ENCODE measurements around the gene SMC1B.

The SMC1B gene

DNA sequence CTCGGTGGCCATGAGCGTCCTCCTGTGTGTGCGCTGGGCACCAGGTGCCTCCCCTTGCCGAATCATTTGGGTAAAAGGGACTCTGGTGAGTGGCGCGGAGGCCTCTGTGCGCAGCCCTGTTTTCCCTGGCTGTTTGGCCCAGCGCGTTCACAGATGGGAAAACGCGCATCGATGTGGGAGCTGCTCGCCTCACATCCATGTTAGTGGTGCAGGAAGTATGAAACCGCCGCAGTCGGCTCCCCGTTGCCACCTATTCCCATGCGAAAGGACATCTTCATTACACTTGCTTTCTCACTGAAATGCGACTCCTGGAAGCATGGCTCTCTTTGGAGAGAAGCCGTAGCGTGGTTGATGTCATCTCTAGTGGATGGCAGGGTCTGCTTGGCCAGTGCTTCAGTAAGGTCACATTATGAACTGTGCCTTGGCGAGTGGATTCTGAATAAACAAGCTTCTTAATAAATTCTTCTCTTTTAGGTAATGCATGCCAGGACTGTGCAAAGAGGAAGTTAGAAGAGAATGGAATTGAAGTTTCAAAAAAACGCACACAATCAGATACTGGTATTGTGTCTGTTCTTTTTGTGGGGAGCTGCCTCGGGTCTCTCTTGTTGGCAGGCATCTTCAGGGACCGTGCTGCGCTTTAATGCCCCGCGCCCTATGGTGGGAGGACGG lies 77.4 kb downstream of the SMC1B start:
- no peak for DNase-seq (ENCODE audit: low spot score)
- CTCF ChIA-PET, result interaction anchor here (0.6 kb wide), 1 partner anchor 77 kb away, joined by 5 read pairs; no protein-coding TSS in a partner anchor
- TF ChIP-seq CTCF (conservative IDR thresholded peaks at IDR 0.05; ENCODE audit: low read depth), result no peak
- POLR2A ChIA-PET (ENCODE audit: low non-redundant PET), result no interaction called here
- peak overlapping the region; percentile 92 for H3K27ac ChIP-seq

DNA sequence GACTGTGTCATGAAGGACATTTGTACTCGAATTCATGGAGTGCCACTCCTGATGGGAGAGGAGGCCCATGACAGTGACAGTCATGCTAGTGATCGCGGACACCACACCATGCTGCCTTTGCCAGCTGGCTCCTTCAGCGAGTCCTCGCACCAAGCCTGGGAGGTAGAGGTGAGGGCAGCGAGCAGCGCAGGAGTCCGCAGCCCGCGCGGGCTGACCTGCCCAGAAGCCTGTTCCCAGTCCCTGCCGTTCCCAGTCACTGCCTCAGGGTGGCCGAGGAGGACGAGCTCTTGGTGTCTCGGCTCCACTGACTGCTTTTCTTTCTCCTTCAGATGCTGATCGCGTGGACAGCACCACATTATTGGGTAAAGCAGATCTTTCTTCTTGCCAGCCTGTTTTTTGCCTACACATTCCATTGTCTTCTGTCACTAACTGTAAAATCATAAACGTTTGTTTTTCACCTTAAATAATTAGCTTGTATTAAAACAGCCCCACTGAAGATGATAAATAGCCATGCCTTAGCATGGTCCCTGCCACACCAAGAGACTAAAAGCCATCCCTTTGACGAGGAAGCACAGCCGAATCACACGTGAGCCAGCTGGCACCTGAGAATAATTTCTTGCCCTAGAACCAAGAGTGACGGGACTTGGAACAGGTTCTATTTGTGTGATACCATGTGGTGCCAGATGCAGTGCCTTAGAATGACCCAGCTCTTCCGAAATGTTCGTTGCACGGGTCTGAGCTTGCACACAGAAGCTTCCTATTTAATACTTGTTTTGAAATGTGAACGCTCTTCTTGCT lies 78.2 kb downstream of the SMC1B start:
- 0 out of 2 replicates have a peak, but pooled peaks have one; percentile 14 for TF ChIP-seq CTCF (conservative IDR thresholded peaks at IDR 0.05; ENCODE audit: low read depth)
- H3K27ac ChIP-seq, result peak overlapping the region; percentile 92
- DNase-seq (ENCODE audit: low spot score), result no peak
- ChIA-PET CTCF (interaction anchor here (0.6 kb wide), 1 partner anchor 77 kb away, joined by 5 read pairs; no protein-coding TSS in a partner anchor), POLR2A (ENCODE audit: low non-redundant PET) (no interaction called here)

GRCh38 chr22:45334528-45334927 lies 78.9 kb downstream of the SMC1B start:
- no peak for DNase-seq (ENCODE audit: low spot score)
- no peak for TF ChIP-seq CTCF (conservative IDR thresholded peaks at IDR 0.05; ENCODE audit: low read depth)

GRCh38 chr22:45334068-45334467 lies 79.3 kb downstream of the SMC1B start:
- POLR2A ChIA-PET (ENCODE audit: low non-redundant PET), result no interaction called here
- peak overlapping the region; percentile 92 for H3K27ac ChIP-seq
- CTCF ChIA-PET, result no interaction called here
- TF ChIP-seq CTCF (conservative IDR thresholded peaks at IDR 0.05; ENCODE audit: low read depth), result no peak
- peak; percentile 48 for DNase-seq (ENCODE audit: low spot score)

More at GRCh38 chr22:45334528-45334927, 78.9 kb downstream of the SMC1B start:
- ChIA-PET CTCF (no interaction called here), POLR2A (ENCODE audit: low non-redundant PET) (no interaction called here)
- H3K27ac ChIP-seq, result peak overlapping the region; percentile 92

DNA sequence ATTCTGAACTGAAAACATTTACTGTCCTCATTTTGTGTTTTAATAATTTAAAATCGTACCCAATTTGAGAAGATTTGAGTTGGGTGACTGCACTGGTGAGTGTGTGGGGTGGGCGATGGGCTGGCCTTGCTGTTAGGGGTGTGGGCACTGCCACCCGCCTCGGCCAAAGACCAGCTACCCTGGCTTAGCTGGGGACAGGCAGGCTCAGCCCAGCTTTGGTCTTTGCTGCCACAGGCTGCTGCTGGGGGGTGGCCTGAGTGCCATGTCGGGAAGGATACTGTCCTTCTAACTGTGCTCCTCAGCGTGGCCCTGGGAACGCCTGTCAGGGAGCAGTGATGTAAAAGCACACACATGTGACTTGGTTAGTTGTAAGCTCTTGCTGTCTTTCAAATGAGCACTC lies 81.4 kb downstream of the SMC1B start:
- CTCF ChIA-PET, result interaction anchor here (0.6 kb wide), 1 partner anchor 1646 kb away, joined by 3 read pairs; no protein-coding TSS in a partner anchor
- DNase-seq (ENCODE audit: low spot score), result no peak
- TF ChIP-seq CTCF (conservative IDR thresholded peaks at IDR 0.05; ENCODE audit: low read depth), result no peak
- POLR2A ChIA-PET (ENCODE audit: low non-redundant PET), result no interaction called here
- H3K27ac ChIP-seq, result peak overlapping the region; percentile 53

DNA sequence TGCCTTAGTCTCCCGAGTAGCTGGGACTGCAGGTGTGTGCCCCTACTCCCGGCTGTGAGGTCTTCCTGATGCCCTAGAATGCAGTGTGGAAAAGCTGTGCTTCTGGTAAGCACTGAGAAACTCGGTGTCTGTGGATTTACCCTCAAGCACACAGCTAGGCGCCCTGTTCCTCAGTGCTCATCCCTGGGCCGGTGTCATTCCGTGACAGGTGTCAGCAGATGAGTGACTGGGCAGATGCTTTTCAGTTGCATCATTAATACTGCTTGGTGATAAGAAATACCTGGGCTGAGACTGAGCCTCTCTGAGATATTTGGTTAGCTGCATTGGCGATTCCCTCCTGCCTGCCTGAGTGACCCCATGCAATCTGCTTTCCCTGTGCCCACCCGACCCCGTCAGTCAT lies 81.9 kb downstream of the SMC1B start:
- ChIA-PET POLR2A (ENCODE audit: low non-redundant PET) (no interaction called here), CTCF (no interaction called here)
- TF ChIP-seq CTCF (conservative IDR thresholded peaks at IDR 0.05; ENCODE audit: low read depth), result no peak
- H3K27ac ChIP-seq, result peak overlapping the region; percentile 53
- DNase-seq (ENCODE audit: low spot score), result no peak

All from RWPE1 (cell line).